ENCODE results near the gene MAGEB1.

Gene MAGEB1

GRCh38 chrX:30246769-30247489 lies at the start of gene MAGEB1:
TSS of gene MAGEB1 (plus strand) at chrX:30247146. CDS start at chrX:30250494, 3,348 bp downstream.
- no peak for DNase-seq (ENCODE audit: low read depth in 3 of 3)

DNA sequence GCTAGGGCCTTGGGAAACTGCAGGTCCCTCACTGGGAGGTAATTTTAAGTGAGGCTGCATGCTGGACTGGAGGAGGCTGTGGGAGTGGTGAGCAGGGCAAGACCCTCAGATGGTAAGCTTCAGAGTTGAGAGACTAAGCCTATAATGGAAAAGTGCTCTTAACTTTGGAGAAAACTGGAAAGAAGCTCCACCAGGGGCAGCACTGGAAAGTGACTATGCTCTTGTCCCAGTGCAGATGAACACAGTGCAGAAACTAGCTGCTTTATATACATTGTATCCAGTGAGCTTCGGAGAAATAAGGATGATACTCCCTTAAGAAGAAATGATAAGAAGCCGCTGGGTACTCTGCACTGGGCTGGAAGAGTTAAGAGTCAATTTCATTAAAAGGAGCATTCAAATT lies 34.8 kb upstream of the MAGEB1 start:
- DNase-seq (ENCODE audit: low read depth in 3 of 3): no peak

GRCh38 chrX:30215357-30215843 lies 31.5 kb upstream of the MAGEB1 start, which contains the start of gene MAGEB2:
TSS of gene MAGEB2 (plus strand) at chrX:30215563. CDS start at chrX:30218581, 3,018 bp downstream.
- DNase-seq (ENCODE audit: low read depth in 3 of 3): no peak

GRCh38 chrX:30217465-30217864 lies 29.5 kb upstream of the MAGEB1 start:
- no peak for DNase-seq (ENCODE audit: low read depth in 3 of 3)

DNA sequence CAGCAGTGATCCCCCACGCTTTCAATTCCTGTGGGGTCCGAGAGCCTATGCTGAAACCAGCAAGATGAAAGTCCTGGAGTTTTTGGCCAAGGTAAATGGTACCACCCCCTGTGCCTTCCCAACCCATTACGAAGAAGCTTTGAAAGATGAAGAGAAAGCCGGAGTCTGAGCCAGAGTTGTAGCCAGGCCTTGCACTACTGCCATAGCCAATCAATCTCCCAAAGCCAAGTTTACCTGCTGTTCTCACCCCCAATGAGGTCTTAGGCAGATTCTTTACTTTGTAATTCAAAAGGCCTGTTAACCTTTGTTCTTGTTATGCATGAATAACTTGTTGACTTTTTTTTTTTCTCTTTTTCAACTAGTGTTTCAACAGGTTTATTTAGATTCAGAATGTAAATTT lies 27.6 kb upstream of the MAGEB1 start:
- DNase-seq (ENCODE audit: low read depth in 3 of 3): no peak

DNA sequence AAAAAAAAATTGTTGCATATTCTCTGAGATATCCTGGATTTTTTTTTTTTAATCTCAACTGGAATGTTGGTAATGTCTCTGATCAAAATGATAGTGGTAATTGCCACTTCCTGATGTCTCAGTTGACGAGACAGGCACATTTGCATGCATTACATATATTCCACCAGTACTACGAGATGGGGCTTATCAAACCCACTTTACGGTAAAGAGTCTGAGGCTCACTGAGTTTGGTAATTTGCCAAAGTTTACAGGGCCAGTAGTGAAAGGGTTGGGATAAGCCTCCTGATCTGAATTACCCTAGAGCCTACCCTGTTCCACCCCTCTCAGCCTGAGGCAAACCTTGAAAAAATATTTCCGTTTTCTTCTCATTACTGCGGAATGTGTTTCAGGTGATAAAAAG lies 26.3 kb upstream of the MAGEB1 start:
- DNase-seq (ENCODE audit: low read depth in 3 of 3): no peak

DNA sequence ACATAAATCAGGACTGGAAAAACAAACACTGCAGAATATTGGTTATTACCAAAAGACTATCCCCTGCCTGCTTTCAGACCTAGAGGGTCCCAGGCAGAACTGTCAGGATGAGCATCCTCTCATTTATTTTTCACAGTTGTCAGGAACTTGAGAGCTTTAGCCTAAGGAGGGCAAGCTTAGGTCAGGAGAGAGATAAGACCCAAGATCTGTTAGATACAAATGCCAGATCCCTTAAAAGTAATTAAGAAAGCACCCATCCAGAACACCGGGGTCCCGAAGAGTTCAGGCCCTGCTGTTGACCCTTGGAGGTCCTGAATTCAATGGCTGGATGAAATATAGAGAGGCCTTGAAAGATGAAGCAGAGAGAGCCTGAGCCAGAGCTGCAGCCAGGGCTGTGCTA lies 22.4 kb upstream of the MAGEB1 start:
- DNase-seq (ENCODE audit: low read depth in 3 of 3): no peak

- no peak for DNase-seq (ENCODE audit: low read depth in 3 of 3)
These were observed 18.4 kb upstream of the MAGEB1 start for GRCh38 chrX:30228526-30228925.

DNA sequence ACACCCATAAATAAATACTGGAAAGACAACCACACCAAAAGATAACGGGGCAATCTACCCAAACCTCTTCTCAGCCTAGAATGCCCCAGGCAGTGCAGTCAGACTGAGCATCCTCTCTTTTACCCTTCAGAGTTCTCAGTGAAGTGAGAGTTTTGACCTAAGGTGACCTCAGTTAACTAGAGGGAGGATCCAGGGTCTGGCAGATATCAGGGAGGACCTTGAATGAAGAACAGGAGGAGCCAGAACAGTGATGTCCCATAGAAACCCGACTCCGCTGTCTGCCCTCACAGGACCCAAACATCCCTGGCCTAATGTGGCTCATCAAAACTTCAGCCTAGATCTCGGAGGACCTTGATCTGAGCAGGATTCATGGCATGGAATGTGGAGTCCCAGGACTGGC lies 16.6 kb upstream of the MAGEB1 start, which contains the start of gene MAGEB3:
MAGEB3 (plus strand) TSS at position 263 of the 400 bp plus-strand sequence. CDS start 5,268 bp downstream, outside the sequence.
- DNase-seq (ENCODE audit: low read depth in 3 of 3): no peak

DNA sequence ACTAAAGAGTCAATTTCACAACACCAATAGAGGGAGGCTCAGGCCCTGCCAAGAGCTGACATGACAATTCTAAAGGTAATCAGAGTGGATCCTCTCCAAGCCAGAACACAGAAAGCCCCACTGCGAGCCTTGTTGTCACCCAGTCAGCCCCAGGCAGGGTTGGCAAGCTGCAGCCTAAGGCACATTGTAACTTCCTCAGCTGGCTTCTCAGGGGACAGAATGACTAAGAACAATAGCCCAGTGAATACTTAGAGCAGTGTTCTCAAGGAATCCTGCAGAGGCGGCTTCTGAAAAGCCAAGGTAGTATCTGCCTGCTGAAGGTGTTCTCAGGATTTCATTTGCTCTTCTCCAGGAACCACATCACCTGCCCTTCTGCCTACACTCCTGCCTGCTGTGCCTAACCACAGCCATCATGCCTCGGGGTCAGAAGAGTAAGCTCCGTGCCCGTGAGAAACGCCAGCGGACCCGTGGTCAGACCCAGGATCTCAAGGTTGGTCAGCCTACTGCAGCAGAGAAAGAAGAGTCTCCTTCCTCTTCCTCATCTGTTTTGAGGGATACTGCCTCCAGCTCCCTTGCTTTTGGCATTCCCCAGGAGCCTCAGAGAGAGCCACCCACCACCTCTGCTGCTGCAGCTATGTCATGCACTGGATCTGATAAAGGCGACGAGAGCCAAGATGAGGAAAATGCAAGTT lies 5.1 kb upstream of the MAGEB1 start, which contains the start of gene MAGEB4:
MAGEB4 (plus strand) TSS at position 277 of the 692 bp plus-strand sequence; CDS start at position 413, 136 bp downstream.
- no peak for DNase-seq (ENCODE audit: low read depth in 3 of 3)

DNA sequence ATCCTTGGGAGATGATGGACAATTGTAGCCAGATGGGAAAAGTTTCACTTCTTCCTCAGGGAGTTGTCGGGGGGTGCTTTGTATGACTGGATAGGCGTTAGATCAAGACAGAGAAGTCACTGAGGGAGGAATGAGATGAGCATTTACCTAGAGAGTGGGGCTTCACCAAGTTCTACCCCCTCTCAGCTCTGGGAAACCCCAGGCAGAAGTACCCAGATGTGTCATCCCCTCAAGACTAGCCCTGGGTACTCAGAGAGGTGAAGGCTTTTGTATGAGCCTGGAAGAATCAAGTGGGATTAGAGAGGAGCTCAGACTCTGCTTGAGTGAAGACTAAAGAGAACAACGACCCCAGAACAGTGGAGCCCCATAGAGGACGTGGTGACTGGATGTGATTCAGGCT lies 1.9 kb downstream of the MAGEB1 start:
- no peak for DNase-seq (ENCODE audit: low read depth in 3 of 3)

DNA sequence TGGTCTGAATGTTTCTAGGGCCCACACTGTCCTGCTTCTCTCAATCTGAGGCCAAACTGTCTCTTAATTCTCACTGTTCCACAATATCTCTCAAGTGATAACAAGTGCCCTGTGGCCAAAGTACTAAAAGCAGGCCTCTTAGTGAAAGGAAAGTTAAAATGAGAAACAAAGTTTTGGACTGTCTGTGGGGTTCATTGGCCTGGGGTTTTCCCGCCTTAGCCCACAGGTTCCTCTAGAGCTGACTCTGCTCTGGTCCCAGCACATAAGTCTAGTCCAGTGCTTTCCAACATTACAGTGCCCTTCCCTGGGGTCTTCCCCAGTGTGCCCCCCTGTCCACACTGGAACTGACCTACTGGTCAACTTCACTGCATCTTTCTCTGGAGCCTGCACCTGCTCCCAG lies 6.3 kb downstream of the MAGEB1 start:
- DNase-seq (ENCODE audit: low read depth in 3 of 3): no peak

GRCh38 chrX:30259927-30260326 lies 13.0 kb downstream of the MAGEB1 start:
- no peak for DNase-seq (ENCODE audit: low read depth in 3 of 3)

GRCh38 chrX:30261012-30261411 lies 14.1 kb downstream of the MAGEB1 start:
- no peak for DNase-seq (ENCODE audit: low read depth in 3 of 3)

DNA sequence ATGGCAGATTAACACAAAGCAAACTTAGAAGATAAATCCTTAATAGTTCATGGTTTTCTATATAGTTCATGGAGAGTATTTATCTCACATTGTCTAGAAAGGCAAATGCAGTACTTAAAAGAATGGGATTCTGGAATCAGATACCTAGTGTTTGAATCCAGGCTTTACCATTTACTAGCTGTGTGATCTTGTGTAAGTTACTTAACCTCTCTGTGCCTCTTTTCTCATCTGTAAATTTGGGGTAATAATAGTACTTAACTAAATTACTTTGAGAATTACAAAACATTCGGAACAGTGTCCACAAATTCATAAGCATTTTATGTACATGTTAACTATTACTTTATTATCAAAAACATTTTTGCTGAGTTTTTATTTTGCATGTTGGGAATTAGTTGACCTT lies 15.8 kb downstream of the MAGEB1 start:
- no peak for DNase-seq (ENCODE audit: low read depth in 3 of 3)

DNA sequence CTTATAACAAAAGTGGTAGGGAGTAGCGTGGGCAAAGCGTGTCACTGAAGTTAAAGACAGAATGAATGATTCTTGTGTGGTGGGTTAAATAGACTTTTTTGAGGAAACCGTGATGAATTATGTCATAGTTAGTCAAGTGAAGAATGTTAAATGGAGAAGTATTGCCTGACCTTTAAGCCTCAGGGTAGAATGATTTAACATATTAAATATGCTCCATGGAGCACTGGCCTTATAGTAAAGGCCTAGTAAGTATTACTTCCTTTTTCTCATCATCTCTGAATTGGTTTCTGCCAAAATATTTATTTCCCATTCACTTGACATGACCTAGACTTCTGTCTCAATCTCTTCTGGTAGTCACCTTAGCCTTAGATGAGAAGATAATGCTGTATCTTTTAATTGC lies 23.7 kb downstream of the MAGEB1 start:
- DNase-seq (ENCODE audit: low read depth in 3 of 3): no peak

- DNase-seq (ENCODE audit: low read depth in 3 of 3): no peak
These were observed 28.6 kb downstream of the MAGEB1 start for GRCh38 chrX:30275498-30275897.

DNA sequence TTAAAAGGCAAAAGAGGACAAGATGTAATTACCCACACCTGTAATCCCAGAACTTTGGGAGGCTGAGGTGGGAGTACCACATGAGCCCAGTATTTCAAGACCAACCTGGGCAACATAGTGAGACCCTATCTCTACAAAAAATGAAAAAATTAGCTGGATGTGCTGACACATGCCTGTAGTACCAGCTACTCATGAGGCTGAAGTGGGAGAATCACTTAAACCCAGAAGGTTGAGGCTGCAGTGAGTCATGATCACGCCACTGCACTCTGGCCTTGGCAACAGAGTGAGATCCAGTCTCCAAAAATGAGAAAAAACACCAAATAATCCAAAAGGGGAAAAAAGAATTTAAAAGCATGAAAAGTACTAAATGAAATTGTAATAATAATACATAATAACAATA lies 31.4 kb downstream of the MAGEB1 start:
- DNase-seq (ENCODE audit: low read depth in 3 of 3): no peak

DNA sequence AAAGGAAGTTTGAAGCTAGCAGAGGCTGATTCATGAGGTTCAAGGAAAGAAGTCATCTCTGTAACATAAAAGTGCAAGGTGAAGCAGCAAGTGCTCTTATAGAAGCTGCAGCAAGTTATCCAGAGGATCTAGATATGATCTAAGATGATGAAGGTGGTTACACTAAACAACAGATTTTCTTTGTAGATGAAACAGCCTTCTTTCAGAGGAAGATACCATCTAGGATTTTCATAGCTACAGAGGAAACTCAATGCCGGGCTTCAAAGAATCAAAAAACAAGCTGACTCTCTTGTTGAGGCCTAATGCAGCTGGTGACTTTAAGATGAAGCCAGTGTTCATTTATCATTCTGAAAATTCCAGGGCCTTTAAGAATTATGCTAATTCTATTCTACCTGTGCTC lies 33.5 kb downstream of the MAGEB1 start:
- DNase-seq (ENCODE audit: low read depth in 3 of 3): no peak

- no peak for DNase-seq (ENCODE audit: low read depth in 3 of 3)
These were observed 35.6 kb downstream of the MAGEB1 start for GRCh38 chrX:30282527-30282926.

DNA sequence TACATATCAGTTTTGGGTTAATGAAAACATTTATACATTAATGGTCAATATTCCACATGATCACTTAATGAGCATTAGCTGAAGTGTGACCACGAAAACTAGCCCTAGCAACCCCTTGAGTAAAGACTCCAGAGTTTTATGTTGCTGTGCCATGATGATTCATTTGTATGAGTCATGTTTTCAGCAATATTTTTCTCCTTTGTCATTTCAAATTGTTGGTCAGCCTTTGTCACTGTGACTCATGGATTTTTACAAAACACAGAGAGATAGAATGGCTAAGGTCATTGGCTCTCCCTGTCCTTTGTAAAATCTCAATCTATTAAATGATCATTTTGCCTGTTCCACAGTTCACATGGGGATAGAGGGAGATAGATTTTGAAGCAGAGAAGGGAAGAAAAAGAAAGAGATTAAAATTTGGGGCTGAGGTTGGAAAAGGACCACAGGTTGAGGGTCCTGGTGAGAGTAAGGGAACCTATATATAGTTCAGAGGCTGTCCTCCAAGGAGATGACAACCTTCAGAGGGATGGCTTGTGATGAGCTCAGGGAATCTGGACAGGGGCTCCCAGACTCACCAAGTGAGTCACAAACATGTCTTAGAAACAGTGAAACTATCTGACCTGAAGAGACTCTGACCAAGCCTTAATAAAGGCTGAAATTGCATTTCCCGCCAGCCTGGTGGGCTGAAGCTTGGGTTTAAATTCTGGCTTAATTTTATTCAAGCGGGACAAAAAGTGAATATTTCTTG lies 36.7 kb downstream of the MAGEB1 start:
- no peak for DNase-seq (ENCODE audit: low read depth in 3 of 3)
